ENCODE results near the gene TGFB1I1.

TGFB1I1 gene

DNA sequence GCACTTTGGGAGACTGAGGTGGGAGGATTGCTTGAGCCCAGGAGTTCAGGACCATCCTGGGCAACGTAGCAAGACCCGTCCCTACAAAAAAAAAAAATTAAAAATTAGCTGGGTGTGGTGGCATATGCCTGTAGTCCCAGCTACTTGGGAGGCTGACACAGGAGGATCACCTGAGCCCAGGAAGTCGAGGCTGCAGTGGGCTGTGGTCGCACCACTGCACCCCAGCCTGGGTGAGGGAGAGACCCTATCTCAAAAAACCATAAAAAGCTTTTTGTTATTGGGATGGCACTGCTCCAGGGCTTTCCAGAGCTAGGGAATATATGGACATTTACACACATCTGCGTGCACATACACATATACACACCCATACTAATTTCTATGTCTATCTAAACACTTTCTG, 20.8 kb upstream of the TGFB1I1 start:
- no peak for DNase-seq (ENCODE audit: extremely low spot score)
- CTCF ChIA-PET, result interaction anchor here (1.0 to 2.0 kb wide), 6 partner anchors 8 to 417 kb away, joined by 3 to 14 read pairs (median 4); partner anchors contain the start of genes ARMC5 and ZNF843
- TF ChIP-seq, protein P1, sequence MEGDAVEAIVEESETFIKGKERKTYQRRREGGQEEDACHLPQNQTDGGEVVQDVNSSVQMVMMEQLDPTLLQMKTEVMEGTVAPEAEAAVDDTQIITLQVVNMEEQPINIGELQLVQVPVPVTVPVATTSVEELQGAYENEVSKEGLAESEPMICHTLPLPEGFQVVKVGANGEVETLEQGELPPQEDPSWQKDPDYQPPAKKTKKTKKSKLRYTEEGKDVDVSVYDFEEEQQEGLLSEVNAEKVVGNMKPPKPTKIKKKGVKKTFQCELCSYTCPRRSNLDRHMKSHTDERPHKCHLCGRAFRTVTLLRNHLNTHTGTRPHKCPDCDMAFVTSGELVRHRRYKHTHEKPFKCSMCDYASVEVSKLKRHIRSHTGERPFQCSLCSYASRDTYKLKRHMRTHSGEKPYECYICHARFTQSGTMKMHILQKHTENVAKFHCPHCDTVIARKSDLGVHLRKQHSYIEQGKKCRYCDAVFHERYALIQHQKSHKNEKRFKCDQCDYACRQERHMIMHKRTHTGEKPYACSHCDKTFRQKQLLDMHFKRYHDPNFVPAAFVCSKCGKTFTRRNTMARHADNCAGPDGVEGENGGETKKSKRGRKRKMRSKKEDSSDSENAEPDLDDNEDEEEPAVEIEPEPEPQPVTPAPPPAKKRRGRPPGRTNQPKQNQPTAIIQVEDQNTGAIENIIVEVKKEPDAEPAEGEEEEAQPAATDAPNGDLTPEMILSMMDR (IDR thresholded peaks at IDR 0.05; ENCODE audit: control extremely low read depth, extremely low read depth, low read depth, missing control alignments), result no peak
- POLR2A ChIA-PET, result interaction anchor here (0.8 kb wide), 1 partner anchor 9 kb away, joined by 3 read pairs; the partner anchor contains the start of gene ZNF843

DNA sequence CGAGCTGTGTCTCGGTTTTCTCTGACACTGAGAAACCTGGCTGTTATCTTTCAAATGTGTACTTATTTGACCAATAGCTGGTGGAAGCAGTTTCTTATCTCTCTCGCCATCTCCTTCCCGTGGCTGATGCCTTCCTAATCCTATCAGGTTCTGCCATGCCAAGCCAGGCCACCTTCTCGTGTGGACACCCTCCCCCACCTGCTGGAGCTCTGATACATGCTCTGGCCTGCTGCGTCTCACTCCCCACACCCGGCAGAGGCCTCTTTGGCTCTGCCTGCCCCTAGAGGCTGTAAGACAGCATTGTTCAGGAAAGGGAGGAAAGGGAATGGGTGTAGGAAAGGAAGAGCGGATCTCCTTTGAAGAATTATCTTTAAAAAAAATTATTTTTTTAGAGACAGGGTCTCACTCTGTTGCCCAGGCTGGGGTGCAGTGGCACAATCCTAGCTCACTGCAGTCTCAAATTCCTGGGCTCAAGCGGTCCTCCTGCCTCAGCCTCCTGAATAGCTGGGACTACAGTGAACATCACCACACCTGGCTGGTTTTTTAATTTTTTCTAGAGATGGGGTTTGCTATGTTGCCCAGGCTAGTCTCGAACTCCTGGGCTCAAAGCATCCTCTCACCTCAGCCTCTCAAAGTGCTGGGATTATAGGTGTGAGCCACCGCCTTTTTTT, 20.1 kb upstream of the TGFB1I1 start:
- DNase-seq (ENCODE audit: extremely low spot score), result no peak
- ChIA-PET CTCF (interaction anchor here (1.0 to 2.0 kb wide), 6 partner anchors 8 to 416 kb away, joined by 3 to 14 read pairs (median 4); partner anchors contain the start of genes ARMC5 and ZNF843), POLR2A (interaction anchor here (0.8 kb wide), 1 partner anchor 9 kb away, joined by 3 read pairs; the partner anchor contains the start of gene ZNF843)
- TF ChIP-seq, protein P1 (IDR thresholded peaks at IDR 0.05; ENCODE audit: control extremely low read depth, extremely low read depth, low read depth, missing control alignments), result peak; percentile 13

DNA sequence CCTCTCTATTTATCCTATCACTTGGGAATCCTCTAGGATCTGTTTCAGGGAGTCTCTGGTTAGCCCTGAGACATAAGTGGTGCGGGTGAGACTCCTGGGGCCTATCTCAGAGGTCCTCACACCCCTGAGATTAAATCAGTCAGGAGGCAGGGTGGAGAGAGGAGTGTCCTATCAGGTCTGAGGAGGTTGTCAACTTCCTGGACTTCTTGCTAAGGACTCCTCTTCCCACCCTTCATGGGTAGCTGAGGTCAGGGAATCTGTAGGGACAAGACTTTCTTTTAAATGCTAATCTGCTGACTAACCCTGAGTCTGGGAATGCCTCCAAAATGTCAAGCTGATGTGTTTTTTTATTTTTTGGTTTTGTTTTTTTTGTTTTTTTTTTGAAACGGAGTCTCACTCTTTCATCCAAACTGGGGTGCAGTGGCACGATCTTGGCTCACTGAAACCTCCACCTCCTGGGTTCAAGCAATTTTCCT, 19.3 kb upstream of the TGFB1I1 start:
- CTCF ChIA-PET, result interaction anchor here (0.9 to 2.0 kb wide), 5 partner anchors 9 to 415 kb away, joined by 3 to 14 read pairs (median 5); partner anchors contain the start of gene ZNF843
- TF ChIP-seq, protein P1 (IDR thresholded peaks at IDR 0.05; ENCODE audit: control extremely low read depth, extremely low read depth, low read depth, missing control alignments), result no peak
- POLR2A ChIA-PET, result no interaction called here
- no peak for DNase-seq (ENCODE audit: extremely low spot score)

DNA sequence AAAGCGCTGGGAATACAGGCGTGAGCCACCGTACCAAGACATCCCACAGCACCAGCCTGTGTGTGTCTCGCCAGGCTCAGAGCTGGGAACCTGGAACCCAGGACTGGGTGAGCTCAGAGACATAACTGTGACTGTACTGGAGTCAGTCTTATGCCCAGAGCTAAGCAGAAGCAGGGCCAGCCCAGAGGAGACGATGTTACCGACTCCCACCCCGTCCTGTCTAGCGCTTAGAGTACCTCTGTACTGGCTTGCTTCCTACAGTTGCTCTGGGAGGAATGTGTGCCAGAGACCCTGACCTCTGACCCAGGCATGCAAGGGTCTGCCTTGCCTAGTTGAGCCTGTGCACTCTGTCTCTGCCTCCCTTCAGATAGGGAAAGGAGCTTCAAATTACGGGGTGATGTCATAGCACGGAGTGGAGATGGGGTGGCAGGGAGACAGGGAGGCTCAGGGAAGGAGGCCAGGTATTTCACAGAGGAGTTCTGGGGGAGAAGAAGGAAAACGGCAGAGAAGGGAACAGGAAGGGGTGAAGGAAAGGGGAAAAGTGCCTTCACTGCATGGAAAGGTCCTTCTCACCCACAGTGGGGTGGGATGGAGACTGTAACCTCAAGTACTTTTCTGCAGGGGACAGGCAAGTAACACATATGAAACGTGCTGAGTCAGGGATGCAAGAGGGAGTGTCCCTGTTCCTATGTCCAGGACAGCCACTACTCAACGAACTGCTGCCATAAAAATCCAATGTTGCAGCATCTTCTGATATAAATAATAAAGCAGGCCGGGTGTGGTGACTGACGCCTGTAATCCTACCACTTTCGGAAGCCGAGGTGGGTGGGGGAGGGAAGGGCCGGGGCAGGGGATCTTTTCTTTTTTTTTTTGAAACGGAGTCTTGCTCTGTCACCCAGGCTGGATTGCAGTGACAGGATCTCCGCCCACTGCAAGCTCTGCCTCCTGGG, 18.4 kb upstream of the TGFB1I1 start:
- POLR2A ChIA-PET, result no interaction called here
- TF ChIP-seq, protein P1 (IDR thresholded peaks at IDR 0.05; ENCODE audit: control extremely low read depth, extremely low read depth, low read depth, missing control alignments), result no peak
- CTCF ChIA-PET, result interaction anchor here (0.9 to 9.6 kb wide), 5 partner anchors 10 to 243 kb away, joined by 3 to 105 read pairs (median 5); partner anchors contain the start of gene ZNF843
- DNase-seq (ENCODE audit: extremely low spot score), result no peak

DNA sequence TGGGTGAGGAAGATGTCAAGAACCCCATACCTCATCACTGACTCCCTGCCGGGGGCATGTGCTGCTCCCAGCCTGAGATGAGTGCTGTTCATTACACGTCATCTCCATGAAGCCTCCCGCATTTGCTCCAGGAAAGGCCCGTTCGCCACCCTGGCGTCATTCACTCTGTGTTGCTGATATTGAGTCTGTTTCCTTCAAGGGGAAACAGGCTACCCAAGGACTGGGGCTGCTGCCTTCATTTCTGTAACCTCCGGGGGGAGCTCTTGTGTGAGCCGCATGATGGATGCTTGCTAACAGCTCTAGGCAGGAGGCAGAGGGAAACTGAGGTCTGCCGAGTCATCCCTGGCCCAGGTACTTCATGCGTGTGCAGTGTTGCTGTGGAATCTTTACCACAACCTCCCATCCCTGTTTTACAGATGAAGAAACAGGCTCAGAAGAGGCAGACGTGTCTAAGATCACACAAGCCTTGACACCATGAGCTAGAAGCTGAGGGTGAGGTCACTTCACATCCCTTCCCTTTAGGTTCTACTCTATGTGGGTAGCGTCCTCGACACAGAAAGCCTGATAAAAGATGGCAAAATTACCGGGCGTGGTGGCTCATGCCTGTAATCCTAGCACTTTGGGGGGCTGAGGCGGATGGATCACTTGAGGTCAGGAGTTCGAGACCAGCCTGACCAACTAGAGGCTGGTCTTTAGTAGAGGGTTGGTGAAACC, 16.2 kb upstream of the TGFB1I1 start:
- POLR2A ChIA-PET, result interaction anchor here (0.6 kb wide), 1 partner anchor 247 kb away, joined by 3 read pairs; no protein-coding TSS in a partner anchor
- TF ChIP-seq, protein P1 (IDR thresholded peaks at IDR 0.05; ENCODE audit: control extremely low read depth, extremely low read depth, low read depth, missing control alignments), result peak; percentile 45
- DNase-seq (ENCODE audit: extremely low spot score), result peak; percentile 15
- CTCF ChIA-PET, result interaction anchor here (0.6 to 9.6 kb wide), 7 partner anchors 14 to 413 kb away, joined by 3 to 105 read pairs (median 4); partner anchors contain the start of gene ZNF843

Data from GM10248 (cell line).